Glomerular visceral epithelial cell (primary cell): ENCODE data around the gene RUNX2.

Experiments used
- DNase-seq: peaks from one replicate; pipeline ENCODE4 v3.0.0-alpha.2; 2016; ENCODE audit errors: extremely low spot score

The RUNX2 gene

GRCh38 chr6:45514454-45515230 lies 186.5 kb downstream of the RUNX2 start:
- DNase-seq: peak; percentile 9

- DNase-seq: no peak
Observed at GRCh38 chr6:45518013-45518720, 190.0 kb downstream of the RUNX2 start.

DNA sequence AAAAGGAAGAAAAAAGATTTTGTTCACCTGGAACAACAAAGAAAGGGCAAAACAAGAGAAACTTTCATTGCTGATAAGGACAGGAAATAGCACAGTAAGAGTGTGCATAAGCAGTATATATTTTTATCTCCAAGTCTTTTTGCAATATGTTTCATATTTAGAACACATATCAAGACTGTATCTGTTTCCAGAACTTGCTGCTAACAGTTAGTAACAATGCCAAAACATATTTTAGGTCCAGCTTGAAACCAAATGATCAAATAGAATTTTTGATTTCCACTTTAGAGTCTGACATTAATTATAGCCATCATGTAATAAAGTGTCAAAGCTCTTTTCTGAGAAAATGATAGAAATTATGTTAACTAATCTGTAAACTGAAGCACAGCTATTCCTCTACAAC lies 193.1 kb downstream of the RUNX2 start:
- DNase-seq: no peak

DNA sequence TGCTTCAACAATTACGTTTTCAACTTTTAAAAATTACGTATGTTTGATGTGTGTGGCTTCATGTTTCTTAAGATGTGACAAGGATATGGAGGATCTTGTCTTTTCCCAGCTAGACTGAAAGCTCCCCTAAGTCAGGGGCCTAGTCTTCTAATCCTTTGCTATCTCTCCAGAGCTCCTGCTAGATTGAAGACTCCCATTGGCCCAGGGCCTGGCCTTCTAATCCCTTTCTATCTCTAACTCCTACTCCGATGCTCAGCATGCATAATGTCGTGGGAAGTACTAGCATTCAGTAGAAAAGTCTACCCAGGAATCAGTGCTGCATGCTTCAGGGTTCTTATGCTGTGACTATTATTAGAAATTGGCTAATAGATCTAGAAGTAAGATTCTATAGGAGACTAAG lies 194.4 kb downstream of the RUNX2 start:
- DNase-seq: no peak

DNA sequence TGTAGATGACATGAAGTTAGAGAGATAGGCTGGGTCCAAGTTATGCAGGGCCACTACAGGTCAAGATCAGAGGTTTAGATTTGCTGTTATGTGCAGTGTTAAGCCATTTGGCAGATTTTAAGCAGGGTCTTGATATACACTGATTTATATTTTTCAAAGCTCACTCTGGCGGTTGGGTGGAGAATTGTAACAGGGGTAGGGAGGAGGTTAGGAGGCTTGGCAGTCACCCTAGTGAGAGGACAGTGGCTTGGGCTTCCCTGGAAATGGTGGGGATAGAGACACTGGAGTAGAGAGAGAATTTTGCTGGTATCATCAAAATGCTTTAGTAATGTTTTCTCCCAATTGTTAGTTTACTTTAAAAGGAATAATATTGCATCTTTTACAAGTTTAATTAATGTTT lies 199.1 kb downstream of the RUNX2 start:
- no peak for DNase-seq

DNA sequence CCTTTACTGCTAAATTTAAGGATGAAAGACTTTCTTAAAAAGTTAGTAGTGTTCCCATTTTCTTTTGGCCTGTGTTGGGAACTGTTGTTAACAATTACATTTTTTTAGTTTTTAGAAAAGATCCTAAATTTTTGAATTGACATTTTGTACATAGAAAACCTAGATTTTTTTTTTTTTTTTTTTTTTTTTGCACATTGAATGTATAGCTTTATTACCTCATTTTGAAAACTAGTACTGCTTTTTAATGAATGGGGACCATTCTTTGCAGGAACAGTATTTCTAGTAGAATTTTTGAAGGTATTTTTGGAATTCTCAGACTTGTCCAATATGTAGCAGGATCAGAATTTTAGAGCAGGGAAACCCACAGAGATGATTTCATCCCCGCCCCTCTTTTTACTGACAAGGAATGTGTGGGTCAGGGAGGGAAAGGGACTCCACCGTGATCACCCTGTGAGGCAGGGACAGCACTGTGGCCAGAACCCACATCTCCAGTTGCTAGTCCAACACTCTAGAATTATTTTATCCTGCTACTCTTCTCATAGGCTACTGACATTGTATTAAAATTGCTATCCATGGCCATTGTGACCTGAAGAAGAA lies 204.0 kb downstream of the RUNX2 start:
- DNase-seq: no peak

DNA sequence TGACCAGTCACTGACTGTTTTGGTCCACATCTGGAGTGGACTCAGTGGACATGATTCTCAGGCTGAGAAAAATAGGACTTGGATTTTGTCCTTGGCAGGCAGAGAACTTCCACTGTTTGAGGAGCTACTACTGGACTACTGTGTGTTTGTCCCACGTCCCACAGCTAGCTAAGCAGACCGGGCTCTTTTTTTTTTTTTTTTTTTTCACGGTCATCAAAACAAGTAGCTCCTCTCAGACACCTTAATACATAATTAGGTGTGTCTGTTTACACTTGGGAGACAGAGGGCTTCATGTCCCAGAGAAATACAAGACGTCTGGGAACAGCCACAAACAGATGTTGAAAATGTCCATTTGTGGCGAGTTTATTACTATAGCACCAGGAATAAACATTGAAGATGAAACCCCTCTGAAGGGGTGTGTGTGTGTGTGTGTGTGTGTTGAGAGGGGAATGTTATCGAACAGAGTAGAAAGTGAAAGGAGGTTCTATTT lies 204.6 kb downstream of the RUNX2 start:
- DNase-seq: no peak

DNA sequence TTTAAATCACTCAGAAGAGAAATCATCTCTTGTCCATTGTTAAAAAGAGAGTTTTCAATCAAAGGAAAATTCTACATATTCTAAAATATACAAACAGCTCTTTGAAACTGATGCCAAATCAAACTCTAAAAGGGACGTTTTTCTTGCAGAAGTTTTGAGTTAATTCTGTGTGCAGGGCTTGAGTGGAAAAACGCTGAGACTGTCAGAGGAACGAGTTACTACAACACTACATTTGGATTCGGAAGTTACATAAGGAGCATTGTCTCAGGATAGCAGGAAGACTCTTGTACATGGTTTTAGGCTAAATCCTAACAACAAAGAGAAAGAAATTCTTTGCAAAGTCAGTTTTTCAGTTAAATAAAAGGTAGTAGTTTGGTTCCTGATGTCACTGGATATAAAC lies 205.3 kb downstream of the RUNX2 start:
- DNase-seq: no peak

- no peak for DNase-seq
Observed at GRCh38 chr6:45535933-45536332, 207.8 kb downstream of the RUNX2 start.

GRCh38 chr6:45537539-45537938 lies 209.4 kb downstream of the RUNX2 start:
- no peak for DNase-seq

DNA sequence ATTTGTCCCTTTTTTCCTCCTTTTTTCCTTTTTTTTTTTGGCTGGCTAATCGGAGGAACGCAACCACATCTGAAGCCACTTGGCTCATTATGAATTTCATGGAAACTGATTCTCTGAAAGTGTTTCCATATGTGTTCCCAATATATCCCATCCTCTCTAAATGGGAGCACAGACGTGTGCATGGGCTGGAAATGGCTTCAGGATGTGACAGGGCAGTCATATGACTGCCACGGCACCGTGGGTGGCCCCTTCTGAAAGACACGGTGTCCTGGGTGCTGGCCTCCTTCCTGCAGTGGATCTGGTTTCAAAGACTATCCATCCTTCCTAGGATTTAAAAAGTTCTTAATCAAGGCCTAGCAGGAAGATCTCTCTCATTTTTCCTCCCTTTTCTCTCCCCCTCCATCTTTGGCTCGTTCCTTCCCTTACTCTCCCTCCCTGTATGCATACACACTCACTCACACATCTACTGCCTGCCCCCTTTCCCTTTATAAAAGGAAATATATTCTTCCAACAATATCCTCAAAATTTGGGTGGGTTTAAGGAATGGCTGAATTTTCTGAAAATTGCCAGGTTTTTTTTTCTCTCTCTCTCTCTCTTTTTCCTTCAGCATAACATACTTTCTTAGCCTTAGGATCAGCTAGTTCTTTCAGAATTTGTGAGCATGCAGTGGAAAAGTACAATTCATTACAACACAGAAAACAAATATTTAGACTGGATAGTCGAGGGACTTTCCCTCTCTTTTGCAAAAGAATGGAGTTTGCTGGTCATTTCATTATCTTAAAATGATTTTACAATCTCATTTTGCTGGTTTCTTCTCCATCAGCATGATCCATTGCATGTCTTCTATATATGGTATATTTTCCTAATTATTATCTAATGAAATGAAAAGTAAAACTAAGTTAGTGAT lies 210.8 kb downstream of the RUNX2 start:
- DNase-seq: no peak

GRCh38 chr6:45540375-45540920 lies 212.3 kb downstream of the RUNX2 start:
- DNase-seq: no peak

DNA sequence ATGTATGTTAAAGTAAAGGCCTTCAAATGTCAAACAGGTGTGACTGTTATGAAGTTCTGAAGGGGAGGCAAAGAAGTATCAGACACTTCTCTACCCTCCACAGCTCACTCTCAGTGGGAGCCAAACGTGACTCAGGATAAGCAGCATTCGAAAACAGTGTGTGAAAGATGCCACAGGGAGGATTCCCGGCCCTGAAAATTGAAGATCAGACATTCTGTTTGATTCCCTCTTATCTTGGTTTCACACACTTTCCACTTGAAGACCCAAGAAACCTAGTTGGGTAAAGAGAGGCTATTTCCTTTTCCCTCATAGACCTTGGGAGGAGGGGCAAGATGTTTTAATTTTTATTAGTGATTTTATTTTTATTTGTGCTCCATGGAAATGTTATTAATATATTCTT lies 213.8 kb downstream of the RUNX2 start:
- peak; percentile 30 for DNase-seq

- peak; percentile 60 for DNase-seq
Observed at GRCh38 chr6:45543298-45544235, 215.4 kb downstream of the RUNX2 start.

GRCh38 chr6:45545416-45545815 lies 217.3 kb downstream of the RUNX2 start:
- DNase-seq: no peak

DNA sequence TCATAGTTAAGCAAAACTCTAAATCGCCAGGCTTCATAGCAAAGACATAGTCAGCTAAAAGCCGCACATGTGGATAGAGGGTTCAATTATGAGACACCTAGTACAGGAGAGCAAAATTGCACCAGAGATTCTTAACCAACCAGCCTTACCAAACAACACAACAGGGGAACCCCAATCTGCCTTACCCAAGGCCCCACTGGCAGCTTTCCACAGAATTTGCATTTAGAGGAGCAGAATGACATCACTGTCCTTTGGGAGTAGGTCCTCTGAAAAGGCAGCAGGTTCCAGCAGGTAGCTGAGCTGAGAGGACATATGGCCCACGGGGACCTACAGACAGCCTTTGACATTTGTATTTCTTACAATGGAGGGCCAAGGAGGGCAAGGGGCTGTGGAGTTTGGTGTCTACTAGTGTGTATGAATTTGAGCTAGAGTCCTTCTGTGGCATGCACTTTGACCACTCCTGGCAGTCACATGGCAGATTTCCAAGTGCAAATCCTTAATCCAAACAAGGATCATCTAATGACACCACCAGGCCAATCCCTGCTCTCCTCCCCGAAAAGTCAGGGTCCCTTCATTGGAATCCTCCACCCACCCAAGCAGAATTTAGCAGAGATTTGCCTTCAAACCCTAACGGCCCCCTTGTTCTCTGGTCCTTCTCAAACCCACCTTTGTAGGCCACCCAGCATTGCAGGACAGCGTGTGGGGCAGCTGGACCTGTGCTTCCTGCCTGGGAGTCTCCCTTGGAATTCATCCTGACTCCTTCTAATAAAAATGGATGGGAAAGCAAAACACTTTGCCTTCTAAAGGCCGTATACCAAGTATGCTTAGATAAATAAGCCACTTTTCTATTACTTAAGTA lies 220.8 kb downstream of the RUNX2 start:
- peak; percentile 38 for DNase-seq

DNA sequence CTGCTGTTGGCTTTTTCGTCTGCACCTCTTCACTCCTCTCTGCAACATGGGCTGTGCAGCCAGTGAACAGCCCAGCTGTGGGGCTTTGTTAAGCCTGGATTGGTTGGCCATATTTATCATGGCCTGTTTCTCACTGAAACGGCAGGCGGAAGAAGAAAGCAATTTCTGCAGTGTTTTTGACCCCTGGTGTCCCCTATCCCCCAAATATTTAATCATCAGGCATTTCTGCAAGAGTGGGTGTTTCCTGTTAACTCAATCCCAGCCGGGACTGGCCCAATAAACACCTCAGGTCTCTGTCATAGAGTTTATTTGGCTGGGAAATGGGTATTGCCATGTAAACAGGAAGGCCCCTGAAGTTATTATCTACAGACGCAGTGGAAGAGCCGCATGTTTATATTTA lies 224.4 kb downstream of the RUNX2 start:
- DNase-seq: no peak

DNA sequence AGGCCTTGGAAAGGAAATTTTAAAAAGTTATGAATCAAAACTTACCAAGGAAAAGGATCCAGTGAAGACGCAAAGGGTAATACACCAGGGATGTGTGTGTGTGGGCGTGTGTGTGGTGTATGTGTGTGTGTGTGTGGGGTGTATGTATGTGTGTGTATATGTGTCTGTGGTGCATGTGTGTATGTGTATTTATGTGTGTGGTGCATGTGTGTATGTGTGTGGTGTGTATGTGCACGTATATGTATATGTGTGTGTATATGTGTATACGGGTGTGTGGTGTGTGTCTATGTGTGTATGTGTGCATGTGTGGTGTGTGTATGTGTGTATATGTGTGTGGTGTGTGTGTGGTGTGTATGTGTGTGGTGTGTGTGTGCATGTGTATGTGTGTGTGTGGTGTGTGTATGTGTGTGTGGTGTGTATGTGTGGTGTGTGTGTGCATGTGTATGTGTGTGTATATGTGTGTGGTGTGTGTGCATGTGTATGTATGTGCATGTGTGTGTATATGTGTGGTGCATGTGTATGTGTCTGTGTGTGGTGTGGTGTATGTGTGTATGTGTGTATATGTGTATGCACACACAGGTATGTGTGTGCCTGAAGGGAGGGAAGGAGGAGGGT lies 225.7 kb downstream of the RUNX2 start:
- DNase-seq: no peak

- DNase-seq: no peak
Observed at GRCh38 chr6:45554591-45554990, 226.5 kb downstream of the RUNX2 start.
